DMS53 treated with DMSO at 0.1 percent for 48 hours (cell line): ENCODE results near the gene LRBA.

ENCODE experiments used
- DNase-seq: peaks from one replicate; lab custom pipeline; 2025; ENCODE audit not compliant: unreplicated experiment; lab: John Stamatoyannopoulos, UW

Gene LRBA

GRCh38 chr4:150382028-150382427 is 633.1 kb downstream of the LRBA start:
- no peak for DNase-seq

- no peak for DNase-seq
These were observed 633.5 kb downstream of the LRBA start for GRCh38 chr4:150381609-150382008.

GRCh38 chr4:150381036-150381435 is 634.0 kb downstream of the LRBA start:
- no peak for DNase-seq

- DNase-seq = no peak
These were observed 635.6 kb downstream of the LRBA start for GRCh38 chr4:150379454-150379853.

GRCh38 chr4:150375025-150375424 is 640.1 kb downstream of the LRBA start:
- no peak for DNase-seq

- no peak for DNase-seq
These were observed 643.2 kb downstream of the LRBA start for GRCh38 chr4:150371869-150372268.

GRCh38 chr4:150369434-150370380 is 645.4 kb downstream of the LRBA start:
- no peak for DNase-seq

- no peak for DNase-seq
These were observed 646.4 kb downstream of the LRBA start for GRCh38 chr4:150368667-150369066.

- DNase-seq = no peak
These were observed 647.8 kb downstream of the LRBA start for GRCh38 chr4:150367326-150367725.

- DNase-seq = no peak
These were observed 648.5 kb downstream of the LRBA start for GRCh38 chr4:150366487-150366999.

GRCh38 chr4:150363721-150364688 is 651.1 kb downstream of the LRBA start:
- no peak for DNase-seq

- DNase-seq = no peak
These were observed 656.4 kb downstream of the LRBA start for GRCh38 chr4:150358691-150359090.

GRCh38 chr4:150357829-150358228 is 657.3 kb downstream of the LRBA start:
- no peak for DNase-seq

GRCh38 chr4:150355858-150356455 is 659.1 kb downstream of the LRBA start:
- no peak for DNase-seq

- no peak for DNase-seq
These were observed 659.7 kb downstream of the LRBA start for GRCh38 chr4:150355418-150355817.

- no peak for DNase-seq
These were observed 660.8 kb downstream of the LRBA start for GRCh38 chr4:150354214-150354796.

GRCh38 chr4:150348079-150348478 is 667.0 kb downstream of the LRBA start:
- DNase-seq = peak; percentile 63

- no peak for DNase-seq
These were observed 669.8 kb downstream of the LRBA start for GRCh38 chr4:150345207-150345744.

- DNase-seq = no peak
These were observed 671.3 kb downstream of the LRBA start for GRCh38 chr4:150343796-150344195.

GRCh38 chr4:150342945-150343344 is 672.1 kb downstream of the LRBA start:
- DNase-seq = no peak
